Measurements from ENCODE around the gene WBP11. TPM values are rescaled to one million over a fixed set of nuclear protein-coding genes. Genes with fewer than 3 reads are reported as not detected.

WBP11 gene
- total RNA-seq, 6 donors from 2014 or later, result 18.2 to 45.0 (median 25.3) TPM

DNA sequence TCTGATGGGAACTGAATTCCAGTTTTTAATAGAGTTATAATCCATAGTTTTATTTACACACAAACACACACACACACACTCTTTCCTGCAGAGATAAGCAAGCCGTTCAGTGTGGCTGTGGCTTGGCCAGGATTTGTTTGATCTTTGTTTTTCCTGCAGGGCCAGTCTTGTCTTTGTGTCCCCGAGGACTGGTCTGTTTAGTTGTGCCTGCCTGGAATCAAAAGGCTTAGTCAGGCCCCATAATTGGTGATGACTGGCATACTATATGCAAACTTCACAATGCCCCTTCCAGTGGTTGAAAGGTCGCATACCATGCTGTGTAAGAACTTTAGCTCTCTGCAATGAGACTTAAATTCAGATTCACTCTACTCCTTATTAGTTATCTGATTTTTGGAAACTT lies 26.0 kb downstream of the WBP11 start:
- TF ChIP-seq, protein P1, sequence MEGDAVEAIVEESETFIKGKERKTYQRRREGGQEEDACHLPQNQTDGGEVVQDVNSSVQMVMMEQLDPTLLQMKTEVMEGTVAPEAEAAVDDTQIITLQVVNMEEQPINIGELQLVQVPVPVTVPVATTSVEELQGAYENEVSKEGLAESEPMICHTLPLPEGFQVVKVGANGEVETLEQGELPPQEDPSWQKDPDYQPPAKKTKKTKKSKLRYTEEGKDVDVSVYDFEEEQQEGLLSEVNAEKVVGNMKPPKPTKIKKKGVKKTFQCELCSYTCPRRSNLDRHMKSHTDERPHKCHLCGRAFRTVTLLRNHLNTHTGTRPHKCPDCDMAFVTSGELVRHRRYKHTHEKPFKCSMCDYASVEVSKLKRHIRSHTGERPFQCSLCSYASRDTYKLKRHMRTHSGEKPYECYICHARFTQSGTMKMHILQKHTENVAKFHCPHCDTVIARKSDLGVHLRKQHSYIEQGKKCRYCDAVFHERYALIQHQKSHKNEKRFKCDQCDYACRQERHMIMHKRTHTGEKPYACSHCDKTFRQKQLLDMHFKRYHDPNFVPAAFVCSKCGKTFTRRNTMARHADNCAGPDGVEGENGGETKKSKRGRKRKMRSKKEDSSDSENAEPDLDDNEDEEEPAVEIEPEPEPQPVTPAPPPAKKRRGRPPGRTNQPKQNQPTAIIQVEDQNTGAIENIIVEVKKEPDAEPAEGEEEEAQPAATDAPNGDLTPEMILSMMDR (IDR thresholded peaks at IDR 0.05), result no peak
- no peak for TF ChIP-seq EP300 (IDR thresholded peaks at IDR 0.05)
- no peak for TF ChIP-seq POLR2A (IDR thresholded peaks at IDR 0.05)
- TF ChIP-seq POLR2AphosphoS5 (IDR thresholded peaks at IDR 0.05), result no peak
- Histone ChIP-seq H3K36me3 (no peaks in the 10 kb centered on the region), H3K27me3 (no peaks in the 10 kb centered on the region), H3K4me3 (no peak overlapping the region), H3K27ac (peak overlapping the region in 3 of 4 donors; percentile 21 to 98 (median 40)), H3K4me1 (peaks cover 0 to 23% (median 13%) of the 10 kb centered on the region in 4 donors), H3K9me3 (no peaks in the 10 kb centered on the region)
- no peak for ATAC-seq (ENCODE audit: low FRiP score in 2 of 2)
- DNase-seq, result no peak
- 39 to 42% methylated on average over 3 of the region's 3 CpGs for WGBS, 2 donors

DNA sequence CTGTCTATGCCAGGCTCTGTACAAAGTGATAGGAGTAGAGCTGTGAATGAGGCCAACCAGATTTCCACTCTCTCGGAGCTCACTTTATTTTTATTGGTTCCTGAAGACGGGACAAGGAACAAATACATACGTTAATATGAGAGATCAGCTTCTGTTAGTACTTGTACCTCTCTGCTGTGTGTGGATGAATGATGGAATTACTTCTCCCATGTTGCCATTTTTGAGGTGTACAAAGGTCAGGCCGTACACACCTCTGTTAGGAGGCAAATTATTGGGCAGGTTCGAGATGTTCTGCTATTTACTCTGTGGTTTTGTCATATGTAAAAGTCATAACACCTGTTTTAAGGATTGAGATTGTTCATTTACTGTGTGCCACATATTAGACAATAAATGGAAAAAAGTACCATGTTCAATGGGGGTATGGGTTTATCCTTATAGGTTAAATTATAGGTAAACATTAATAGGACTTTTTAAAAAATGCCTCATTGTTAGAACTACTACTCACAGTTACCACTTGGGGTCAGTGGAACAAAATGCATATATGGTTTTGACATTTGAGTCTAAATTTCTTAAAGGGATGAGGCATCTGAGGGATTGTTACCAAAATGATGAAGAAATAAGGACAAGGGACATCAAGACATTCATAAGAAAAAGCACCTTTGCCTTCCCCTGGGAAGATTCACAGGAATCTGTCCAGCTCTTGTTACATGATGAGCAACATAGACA lies 26.9 kb downstream of the WBP11 start:
- no peaks in the 10 kb centered on the region for H3K27me3 ChIP-seq
- no peaks in the 10 kb centered on the region for H3K9me3 ChIP-seq
- no peak for DNase-seq
- H3K36me3 ChIP-seq, result no peaks in the 10 kb centered on the region
- peak overlapping the region in 2 of 4 donors; percentile 66 to 84 for H3K4me3 ChIP-seq
- ATAC-seq (ENCODE audit: low FRiP score in 2 of 2), result no peak
- WGBS, 2 donors, result 83 to 90% methylated on average over 5 of the region's 5 CpGs
- H3K27ac ChIP-seq, result peak overlapping the region; percentile 93 to 98 (median 96)
- H3K4me1 ChIP-seq, result peaks cover 0 to 28% (median 13%) of the 10 kb centered on the region in 4 donors
- no peak for TF ChIP-seq POLR2AphosphoS5 (IDR thresholded peaks at IDR 0.05)
- TF ChIP-seq, protein P1 (IDR thresholded peaks at IDR 0.05), result peak in 1 of 6 experiments; percentile 14

DNA sequence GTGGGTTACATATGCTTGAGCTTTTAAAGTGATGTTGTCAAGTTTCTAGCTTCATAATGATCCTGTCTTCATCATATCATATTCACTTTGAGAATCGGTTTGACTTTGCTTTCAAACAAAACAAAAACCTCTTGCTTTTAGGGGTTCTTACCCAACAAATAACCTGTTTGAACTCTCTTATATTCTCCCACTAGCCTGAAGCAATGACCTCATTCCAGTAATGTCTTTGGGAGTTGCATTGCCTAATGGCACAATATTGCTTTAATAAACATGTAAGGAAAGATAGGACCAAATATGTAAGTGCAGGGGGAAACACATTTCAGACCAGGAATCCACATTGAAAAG lies 27.7 kb downstream of the WBP11 start:
- DNase-seq, result no peak

DNA sequence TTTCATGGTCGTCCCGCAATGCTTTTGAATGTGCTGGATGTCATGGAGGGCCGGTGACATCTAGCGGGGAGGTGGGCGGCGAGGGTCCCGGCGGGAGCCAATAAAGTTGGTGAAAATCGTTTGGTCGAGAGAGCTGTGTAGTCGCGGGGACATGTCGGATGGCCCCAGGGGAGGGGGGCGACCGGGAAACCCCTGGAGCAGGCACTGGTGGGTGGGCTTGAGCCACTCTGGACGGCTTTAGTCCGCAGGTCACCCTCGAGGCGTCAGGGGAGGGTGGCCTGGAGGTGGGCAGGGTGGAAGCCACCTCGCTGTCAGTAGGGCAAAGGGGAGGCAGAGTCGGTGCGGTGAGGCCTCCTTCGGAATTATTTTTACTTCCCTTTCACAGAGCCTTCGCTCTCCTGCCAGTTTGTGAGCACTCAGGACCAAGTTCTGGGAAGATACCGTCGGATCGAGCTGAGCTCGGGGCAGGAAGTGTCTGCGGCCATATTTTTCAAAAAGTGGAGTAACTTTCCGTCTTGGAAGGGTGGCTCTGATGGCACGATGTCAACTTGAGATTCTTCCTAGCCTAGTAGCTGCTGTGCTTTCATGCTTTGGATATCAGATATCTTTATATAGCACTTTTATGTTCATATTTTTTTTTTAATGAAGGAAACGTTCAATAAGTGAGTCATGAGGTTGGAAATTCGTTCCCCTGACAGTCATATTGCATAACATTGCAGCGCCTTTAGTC lies 28.2 kb downstream of the WBP11 start:
- ATAC-seq (ENCODE audit: low FRiP score in 2 of 2), result peak; percentile 23 to 46
- peak; percentile 41 to 87 for DNase-seq
- Histone ChIP-seq H3K27ac (peak overlapping the region; percentile 93 to 98 (median 96)), H3K4me1 (peaks cover 0 to 31% (median 13%) of the 10 kb centered on the region in 4 donors), H3K9me3 (no peaks in the 10 kb centered on the region), H3K4me3 (peak overlapping the region; percentile 54 to 84 (median 70)), H3K36me3 (no peaks in the 10 kb centered on the region), H3K27me3 (no peaks in the 10 kb centered on the region)
- TF ChIP-seq, protein P1 (IDR thresholded peaks at IDR 0.05), result no peak
- peak; percentile 20 to 29 for TF ChIP-seq POLR2AphosphoS5 (IDR thresholded peaks at IDR 0.05)
- TF ChIP-seq POLR2A (IDR thresholded peaks at IDR 0.05), result peak in 1 of 4 donors; percentile 10
- 2 to 3% methylated on average over 21 to 34 of the region's 34 CpGs for WGBS, 2 donors

More for the DNA sequence above, 27.7 kb downstream of the WBP11 start:
- Histone ChIP-seq H3K4me1 (peaks cover 0 to 31% (median 13%) of the 10 kb centered on the region in 4 donors), H3K36me3 (no peaks in the 10 kb centered on the region), H3K27ac (peak overlapping the region; percentile 93 to 98 (median 96)), H3K27me3 (no peaks in the 10 kb centered on the region), H3K9me3 (no peaks in the 10 kb centered on the region), H3K4me3 (peak overlapping the region in 3 of 4 donors; percentile 66 to 84 (median 73))
- ATAC-seq (ENCODE audit: low FRiP score in 2 of 2), result peak in 1 of 2 donors; percentile 1
- 38 to 50% methylated on average over 1 of the region's 1 CpG for WGBS, 2 donors
- TF ChIP-seq POLR2A (IDR thresholded peaks at IDR 0.05) (no peak), EP300 (IDR thresholded peaks at IDR 0.05) (no peak), POLR2AphosphoS5 (IDR thresholded peaks at IDR 0.05) (no peak)
- TF ChIP-seq, protein P1 (IDR thresholded peaks at IDR 0.05), result no peak
